ENCODE data around the gene GPN2. TPM values are rescaled to one million over a fixed set of nuclear protein-coding genes. Genes with fewer than 3 reads are reported as not detected.

GPN2 gene
- total and polyA plus RNA-seq, 9 of the 15 experiments (the other 6 are each of a cell fraction or from before 2014, with no cell fraction given): 9.9 to 58.8 (median 20.4) TPM

GRCh38 chr1:26862781-26863684 lies 27.1 kb downstream of the GPN2 start, which contains the start of gene SFN (continued):
- TF ChIP-seq ZNF318 (IDR thresholded peaks at IDR 0.05; ENCODE audit: borderline replicate concordance in 1 of 2, low read depth in 1 of 2) (no peak), PYGO2 (tag; IDR thresholded peaks at IDR 0.05) (no peak), NRF1 (conservative IDR thresholded peaks at IDR 0.05 in 1 of 2, IDR thresholded peaks at IDR 0.05 in 1 of 2) (no peak), GABPA (tag; conservative IDR thresholded peaks at IDR 0.05; ENCODE audit: low read depth) (no peak), ZNF655 (CRISPR knock-in tag; IDR thresholded peaks at IDR 0.05) (no peak), ZNF395 (CRISPR knock-in tag; IDR thresholded peaks at IDR 0.05) (no peak), FOXO4 (CRISPR knock-in tag; IDR thresholded peaks at IDR 0.05) (no peak), ZFX (CRISPR knock-in tag; IDR thresholded peaks at IDR 0.05) (peak; percentile 40), MNT (conservative IDR thresholded peaks at IDR 0.05) (peak in 1 of 2 experiments; percentile 60; a peak in 1 of 4 replicates), RBFOX2 (IDR thresholded peaks at IDR 0.05; ENCODE audit: low read depth, low read length) (peak; percentile 61)

Data from K562 (cell line).